Fibroblast of skin of left quadriceps (primary cell): Measurements from ENCODE around the gene RTP3.

Source experiments
- DNase-seq, 2 experiments: peaks; one replicate each; pipeline ENCODE4 v3.0.0-alpha.2; 2013; ENCODE audit warnings: low read depth in 2 of 2

The RTP3 gene

DNA sequence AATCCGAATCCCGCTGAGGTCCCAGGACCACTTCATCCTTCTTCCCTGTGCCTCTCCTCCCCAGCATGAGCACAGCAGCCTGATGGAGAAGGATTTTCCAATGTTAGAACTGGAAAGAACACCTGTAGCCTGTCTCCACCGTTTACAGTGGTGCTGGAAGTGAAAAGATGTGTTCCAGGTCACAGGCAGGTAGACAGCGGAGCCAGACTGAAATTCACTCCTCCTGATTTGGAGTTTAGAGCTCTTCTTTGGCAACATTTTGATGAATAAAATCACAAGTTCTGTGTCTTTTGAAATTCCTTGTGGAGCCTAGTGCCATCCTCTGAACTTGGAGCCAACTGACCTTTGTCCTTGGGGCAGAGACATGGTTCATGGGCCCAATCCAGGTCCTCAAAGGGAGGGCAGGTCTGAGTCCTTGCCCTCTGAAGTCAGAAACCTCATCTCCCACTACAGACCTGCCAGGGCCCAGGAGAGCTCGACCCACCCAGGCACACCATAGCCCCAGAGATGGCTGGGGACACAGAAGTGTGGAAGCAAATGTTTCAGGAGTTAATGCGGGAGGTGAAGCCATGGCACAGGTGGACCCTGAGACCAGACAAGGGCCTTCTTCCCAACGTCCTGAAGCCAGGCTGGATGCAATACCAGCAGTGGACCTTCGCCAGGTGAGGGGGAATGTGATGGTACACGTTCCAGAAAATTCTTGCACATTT, at the start of gene RTP3:
RTP3 (plus strand) TSS at position 421 of the 710 bp plus-strand sequence; CDS start at position 508, 87 bp downstream.
- no peak for DNase-seq

- DNase-seq = no peak
These were observed 49.1 kb upstream of the RTP3 start for GRCh38 chr3:46448721-46449120.

DNA sequence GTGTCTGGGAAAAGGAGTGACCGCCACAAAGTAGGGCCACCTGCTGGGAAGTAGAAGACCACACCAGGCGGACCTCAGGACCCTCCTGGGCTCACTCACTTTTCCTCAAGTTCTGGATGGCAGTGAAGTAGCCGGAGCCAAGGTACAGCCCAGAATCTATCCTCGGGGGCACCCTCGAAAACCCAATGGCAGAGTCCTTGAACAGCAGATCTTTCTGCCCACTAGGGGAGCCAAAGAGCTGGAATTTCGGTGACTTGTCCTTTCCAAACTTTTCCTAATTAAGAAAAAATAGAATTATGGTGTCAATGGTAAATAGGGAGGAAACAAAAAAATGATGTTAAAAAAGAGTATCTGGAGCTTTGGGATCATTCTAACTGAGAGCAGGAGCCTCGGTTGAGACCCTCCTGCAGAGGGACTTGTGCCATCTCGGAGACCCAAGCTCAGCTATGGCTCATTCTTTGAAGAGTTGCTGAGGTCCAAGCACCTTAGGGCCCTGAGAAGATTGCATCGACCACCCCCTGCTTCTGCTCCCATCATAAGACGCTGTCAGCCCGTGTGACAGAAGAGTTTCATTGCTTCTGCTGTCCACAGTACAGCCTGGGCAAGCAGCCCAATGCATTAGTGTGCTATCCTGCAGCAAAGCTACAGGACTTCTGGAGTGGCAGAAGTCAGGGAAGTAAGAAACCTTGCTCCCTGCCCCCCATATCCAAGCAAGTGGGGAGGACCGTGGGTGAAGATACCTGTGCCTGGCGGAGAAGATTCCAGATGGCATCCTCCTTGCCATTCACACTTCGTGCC, 47.8 kb upstream of the RTP3 start:
- no peak for DNase-seq

DNA sequence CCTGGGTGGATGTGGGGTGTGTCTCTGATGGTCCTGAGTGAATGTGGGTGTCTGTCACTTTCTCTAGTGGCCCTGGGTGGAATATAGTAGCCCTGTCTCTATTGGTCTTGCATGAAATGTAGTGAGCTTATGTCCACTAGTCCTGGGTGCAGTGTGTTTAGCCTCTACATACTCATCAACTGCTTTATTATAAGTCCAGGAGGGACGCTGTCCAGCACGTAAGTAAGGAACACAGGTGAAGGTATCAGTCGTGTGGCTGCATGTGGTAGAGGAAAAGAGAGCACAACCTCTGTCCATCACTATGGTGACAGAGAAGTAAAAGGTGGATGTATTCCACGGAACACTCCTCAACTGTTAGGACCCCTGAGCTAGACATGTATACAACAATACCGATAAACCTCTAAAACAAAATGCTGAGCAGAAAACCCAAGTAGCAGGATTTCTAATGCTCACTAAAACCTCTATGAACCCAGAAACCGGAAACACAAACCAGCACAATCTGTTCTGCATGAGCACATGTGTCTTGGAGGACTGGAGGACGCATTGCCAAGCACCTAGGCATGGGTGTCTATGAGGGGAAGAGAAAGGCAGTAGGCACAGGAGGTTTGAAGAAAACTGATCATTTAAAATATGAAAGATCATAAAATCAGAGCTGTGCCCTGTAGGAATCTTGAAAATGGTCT, 44.1 kb upstream of the RTP3 start:
- DNase-seq = no peak

- no peak for DNase-seq
These were observed 43.6 kb upstream of the RTP3 start for GRCh38 chr3:46454209-46454595.

DNA sequence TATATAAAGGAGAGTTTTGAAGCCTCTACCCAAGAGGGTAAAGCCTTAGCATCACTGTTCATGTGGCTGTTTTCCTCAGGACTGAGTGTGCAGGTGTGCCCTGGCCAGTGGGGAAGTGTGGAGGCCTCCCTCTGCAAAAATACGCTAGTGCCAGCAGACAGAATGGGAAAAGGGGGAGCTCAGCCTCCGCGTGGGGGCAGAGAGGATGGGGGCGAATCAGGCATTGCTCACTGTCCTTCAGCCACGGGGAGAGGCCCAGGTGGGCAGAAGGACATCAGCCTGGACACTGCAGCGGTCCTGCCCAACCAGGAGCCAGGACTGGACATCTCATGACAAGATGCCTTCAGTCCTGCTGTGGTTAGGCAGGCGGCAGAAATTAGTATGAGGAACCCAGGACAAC, 43.2 kb upstream of the RTP3 start:
- no peak for DNase-seq

GRCh38 chr3:46455231-46456115, 42.3 kb upstream of the RTP3 start:
- DNase-seq = no peak

GRCh38 chr3:46456118-46456517, 41.7 kb upstream of the RTP3 start:
- no peak for DNase-seq

- DNase-seq = no peak
These were observed 37.7 kb upstream of the RTP3 start for GRCh38 chr3:46460051-46460450.

- DNase-seq = no peak
These were observed 35.7 kb upstream of the RTP3 start for GRCh38 chr3:46462111-46462510.

DNA sequence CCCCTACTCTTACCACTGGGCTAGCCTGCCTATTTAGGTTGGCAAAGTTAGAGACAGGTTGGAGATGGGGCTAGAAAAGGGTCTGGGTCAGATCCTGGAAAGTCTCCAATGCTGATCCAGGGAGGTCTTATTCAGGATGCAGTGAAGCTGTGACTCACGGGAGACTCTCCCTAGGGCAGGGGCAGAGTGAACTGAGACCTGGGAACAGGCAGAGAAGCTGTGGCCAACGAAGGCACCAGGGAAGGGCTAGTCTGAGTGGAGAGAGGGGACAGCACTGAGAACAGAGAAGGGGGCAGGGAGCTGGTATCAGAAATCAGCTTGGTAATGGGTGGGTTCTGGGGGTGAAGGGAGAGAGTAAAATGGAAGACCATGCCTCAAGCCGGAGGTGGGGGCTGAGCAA, 35.3 kb upstream of the RTP3 start:
- DNase-seq = no peak

GRCh38 chr3:46463120-46463867, 34.5 kb upstream of the RTP3 start:
- no peak for DNase-seq

GRCh38 chr3:46463868-46464241, 33.9 kb upstream of the RTP3 start:
- no peak for DNase-seq

DNA sequence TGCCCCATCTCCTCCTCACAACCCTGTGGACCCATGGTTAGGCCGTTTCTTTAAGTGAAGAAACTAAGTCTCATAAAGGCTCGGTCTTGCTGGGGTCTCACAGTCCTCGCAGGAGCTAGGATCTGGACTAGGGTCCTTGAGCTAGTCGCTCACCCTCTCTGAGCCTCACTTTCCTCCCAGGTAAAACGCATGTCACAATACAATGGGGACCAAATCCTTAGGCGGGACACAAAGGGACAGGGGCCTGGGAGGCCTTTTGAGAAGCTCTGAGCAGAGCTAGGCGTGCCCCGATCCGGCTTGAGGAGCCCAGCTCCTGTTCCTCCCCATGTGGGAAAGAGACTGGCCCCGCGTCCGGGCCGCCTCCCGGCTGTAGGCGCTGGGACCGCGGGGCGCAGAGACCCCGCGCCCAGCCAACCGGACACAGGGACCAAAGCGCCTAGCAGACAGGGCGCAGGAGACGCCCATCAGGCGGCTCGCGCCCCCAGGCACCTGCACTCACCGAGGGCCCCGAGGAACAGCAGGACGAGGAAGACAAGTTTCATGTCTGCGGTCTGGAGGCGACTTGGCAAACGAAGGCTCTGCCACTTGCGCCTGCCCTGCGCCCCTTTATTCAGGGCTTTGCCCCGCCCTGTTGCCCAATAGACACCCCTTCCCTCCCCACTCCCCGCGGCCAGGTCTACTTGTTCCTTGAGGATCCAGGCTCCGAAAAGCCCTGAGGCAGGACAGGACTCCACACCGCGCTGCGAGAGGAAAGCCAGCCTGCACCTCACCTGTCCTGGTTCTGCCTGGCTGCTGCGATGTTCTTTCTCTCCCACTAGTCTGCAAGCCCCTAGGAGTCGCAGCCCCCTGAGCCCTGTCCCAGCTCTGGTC, 33.2 kb upstream of the RTP3 start, which contains the start of gene LTF:
LTF (minus strand) TSS at position 580 of the 870 bp plus-strand sequence; CDS start at position 542, 38 bp downstream.
- DNase-seq = no peak

DNA sequence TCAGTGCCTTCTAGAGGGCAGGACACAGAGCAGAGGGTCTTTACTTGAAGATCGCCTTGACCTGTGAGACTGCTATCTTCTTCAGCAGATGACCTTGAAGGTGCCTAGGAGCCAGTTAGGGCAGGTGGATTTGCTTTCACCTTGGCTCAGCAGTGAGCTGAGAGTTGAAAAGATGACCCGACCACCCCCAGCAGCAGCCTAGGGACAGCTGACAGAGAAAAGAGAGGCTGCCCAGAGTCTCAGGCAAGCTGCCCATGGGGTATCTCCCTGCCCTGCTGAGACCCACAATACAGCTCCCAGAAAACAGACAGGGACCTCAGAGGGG, 32.6 kb upstream of the RTP3 start:
- no peak for DNase-seq

- no peak for DNase-seq
These were observed 31.5 kb upstream of the RTP3 start for GRCh38 chr3:46466273-46466672.

DNA sequence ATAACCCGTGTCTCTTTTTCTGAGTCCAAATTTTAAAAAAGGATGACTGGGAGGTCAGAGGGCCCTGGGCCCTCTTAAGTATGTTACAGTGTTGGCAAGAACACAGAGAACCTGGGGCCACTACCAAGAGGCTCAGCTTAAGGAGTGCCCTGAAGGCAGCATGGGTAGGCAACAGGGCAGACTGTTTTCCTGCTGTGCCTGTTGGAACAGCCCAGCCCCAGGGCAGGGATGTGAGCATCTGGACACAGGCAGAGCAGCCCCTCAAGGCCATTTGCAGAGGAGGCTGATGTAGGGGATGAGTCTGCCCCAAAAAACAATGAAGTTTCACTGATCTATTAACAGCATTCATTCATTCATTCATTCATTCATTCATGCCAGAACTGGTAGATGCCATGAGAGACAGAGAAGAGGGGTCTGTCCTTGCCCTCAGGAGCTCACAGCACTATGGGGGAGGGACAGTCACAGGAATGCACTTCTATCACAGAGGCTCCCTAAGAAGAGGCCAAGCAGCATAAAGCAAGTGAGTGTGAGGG, 30.8 kb upstream of the RTP3 start:
- DNase-seq = no peak

DNA sequence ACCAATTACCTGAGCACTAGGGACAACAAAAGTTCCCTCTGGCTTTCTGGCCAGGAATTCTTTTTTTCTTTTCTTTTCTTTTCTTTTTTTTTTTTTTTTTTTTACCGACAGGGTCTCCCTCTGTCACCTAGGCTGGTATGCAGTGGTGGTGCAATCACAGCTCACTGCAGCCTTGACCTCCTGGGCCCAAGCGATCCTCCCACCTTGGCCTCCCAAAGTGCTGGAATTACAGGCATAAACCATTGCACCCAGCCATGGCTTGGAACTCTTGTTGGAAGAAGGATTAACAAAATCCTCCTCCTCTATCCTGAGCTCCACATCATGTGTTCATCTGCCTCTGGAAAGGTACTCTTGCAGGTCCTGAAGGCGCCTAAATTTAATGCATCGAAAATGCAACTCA, 30.2 kb upstream of the RTP3 start:
- no peak for DNase-seq

GRCh38 chr3:46468753-46469600, 28.8 kb upstream of the RTP3 start:
- no peak for DNase-seq
